A204.1 (cell line): ENCODE measurements around the gene SEPTIN2.
"Not testable (repeated sequence)": the region's sequence is repeated elsewhere in the genome, so short reads cannot be mapped to it uniquely, and the experiment has no call there.

ENCODE experiments used
- FAIRE-seq: peaks from 2 replicates; lab custom pipeline; 2012; peaks lifted over from hg19 to GRCh38; lab: Jason Lieb, UNC

Gene SEPTIN2

GRCh38 chr2:241288324-241288888, 27.3 kb upstream of the SEPTIN2 start:
- FAIRE-seq, result no peak

- FAIRE-seq, result no peak
These were observed 26.7 kb upstream of the SEPTIN2 start for GRCh38 chr2:241289053-241289452.

GRCh38 chr2:241289597-241289996, 26.1 kb upstream of the SEPTIN2 start:
- FAIRE-seq, result no peak

- FAIRE-seq, result no peak
These were observed 24.6 kb upstream of the SEPTIN2 start for GRCh38 chr2:241291153-241291552.

GRCh38 chr2:241291977-241292376, 23.7 kb upstream of the SEPTIN2 start:
- no peak for FAIRE-seq

GRCh38 chr2:241293378-241293797, 22.3 kb upstream of the SEPTIN2 start:
- FAIRE-seq, result not testable (repeated sequence)

- FAIRE-seq, result no peak
These were observed 20.2 kb upstream of the SEPTIN2 start for GRCh38 chr2:241295326-241296095.

GRCh38 chr2:241296767-241297166, 19.0 kb upstream of the SEPTIN2 start:
- FAIRE-seq, result no peak

GRCh38 chr2:241298673-241299072, 17.1 kb upstream of the SEPTIN2 start:
- no peak for FAIRE-seq

GRCh38 chr2:241300000-241300399, 15.7 kb upstream of the SEPTIN2 start:
- FAIRE-seq, result no peak

- no peak for FAIRE-seq
These were observed 13.6 kb upstream of the SEPTIN2 start for GRCh38 chr2:241302083-241302482.

GRCh38 chr2:241302759-241303651, 12.7 kb upstream of the SEPTIN2 start:
- FAIRE-seq, result no peak

- FAIRE-seq, result no peak
These were observed 11.6 kb upstream of the SEPTIN2 start for GRCh38 chr2:241304039-241304670.

- no peak for FAIRE-seq
These were observed 8.7 kb upstream of the SEPTIN2 start for GRCh38 chr2:241307055-241307454.

GRCh38 chr2:241308267-241308666, 7.5 kb upstream of the SEPTIN2 start:
- no peak for FAIRE-seq

GRCh38 chr2:241308832-241309500, 6.8 kb upstream of the SEPTIN2 start:
- no peak for FAIRE-seq

GRCh38 chr2:241309684-241310117, 6.0 kb upstream of the SEPTIN2 start:
- no peak for FAIRE-seq

- no peak for FAIRE-seq
These were observed 4.7 kb upstream of the SEPTIN2 start for GRCh38 chr2:241310917-241311566.

- no peak for FAIRE-seq
These were observed 3.6 kb upstream of the SEPTIN2 start for GRCh38 chr2:241312082-241312481.

- no peak for FAIRE-seq
These were observed 2.1 kb upstream of the SEPTIN2 start for GRCh38 chr2:241313543-241314095.
